Central memory CD8-positive, alpha-beta T cell (primary cell): ENCODE data around the gene APOL2.
"Not testable (repeated sequence)": the region's sequence is repeated elsewhere in the genome, so short reads cannot be mapped to it uniquely, and the experiment has no call there.

Source experiments
- ATAC-seq: fragments of 150-1000 bp; cut with Tn5 transposase; replicated peaks from 2 replicates; pipeline ENCODE4 v1.10.0; 2022; ENCODE audit warnings: mild to moderate bottlenecking, moderate FRiP score, moderate number of reproducible peaks; ENCODE audit not compliant: poor library complexity, severe bottlenecking; ENCODE audit errors: extremely low read depth
- DNase-seq, 2 donors: peaks; one replicate each; pipeline ENCODE4 v3.0.0; 2021; ENCODE audit warnings: low spot score in 2 of 2
- H3K27ac Mint-ChIP-seq: one replicate; pipeline ENCODE4 v1.8.0; 2022; ENCODE audit warnings: low read depth, mild to moderate bottlenecking, moderate library complexity, mixed read lengths
- H3K27me3 Mint-ChIP-seq: one replicate; pipeline ENCODE4 v1.8.0; 2022; ENCODE audit warnings: mixed read lengths
- H3K36me3 Mint-ChIP-seq: one replicate; pipeline ENCODE4 v1.8.0; 2022; ENCODE audit warnings: mild to moderate bottlenecking, moderate library complexity, mixed read lengths; ENCODE audit not compliant: insufficient read depth
- H3K4me1 Mint-ChIP-seq: one replicate; pipeline ENCODE4 v1.8.0; 2022; ENCODE audit warnings: mixed read lengths
- H3K4me3 Mint-ChIP-seq: one replicate; pipeline ENCODE4 v1.8.0; 2022; ENCODE audit warnings: mild to moderate bottlenecking, moderate library complexity, mixed read lengths
- H3K9me3 Mint-ChIP-seq: one replicate; pipeline ENCODE4 v1.8.0; 2022; ENCODE audit warnings: mixed read lengths

The APOL2 gene

DNA sequence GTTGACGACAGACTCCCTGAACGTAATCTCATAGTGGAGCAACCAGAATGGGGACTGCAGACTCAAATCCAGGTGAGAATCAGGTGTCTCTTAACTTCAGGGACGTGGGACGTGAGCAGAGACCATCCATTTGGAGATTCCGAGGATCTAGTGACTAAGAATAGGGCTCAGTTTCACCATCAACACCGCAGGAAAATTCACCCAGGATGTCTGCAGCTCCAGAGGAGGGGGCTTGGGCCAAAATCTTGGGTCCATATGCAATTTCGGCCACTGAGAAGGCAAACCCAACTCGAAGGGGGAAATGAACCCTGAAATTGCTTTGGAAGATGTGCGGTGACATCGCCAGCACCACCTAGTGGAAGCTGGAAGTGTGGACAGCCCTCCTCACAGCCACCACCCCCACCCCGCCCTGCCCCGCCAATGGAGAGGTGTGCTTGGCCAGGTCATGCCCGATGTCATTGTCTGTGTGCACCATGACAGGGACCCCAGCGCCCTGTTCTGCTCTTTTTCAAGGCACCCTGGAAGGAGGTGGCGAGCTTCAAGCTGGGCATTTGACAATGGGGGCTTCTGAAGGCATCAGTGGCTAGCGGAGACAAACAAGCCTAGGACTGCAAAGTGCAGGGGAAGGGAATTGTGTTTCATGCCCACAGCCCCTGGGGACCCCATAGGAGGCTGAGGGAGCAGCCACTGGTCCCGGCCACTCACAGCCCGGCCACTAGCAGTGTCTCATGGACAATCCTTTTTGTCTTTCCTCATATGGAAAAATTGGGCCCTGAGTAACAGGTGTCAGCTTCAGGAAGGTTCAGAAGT, 38.4 kb upstream of the APOL2 start:
- Mint-ChIP-seq H3K27ac (peak overlapping the region; percentile 6), H3K36me3 (peaks cover 46% of the 10 kb centered on the region), H3K4me3 (no peak overlapping the region), H3K4me1 (peaks cover 13% of the 10 kb centered on the region), H3K27me3 (no peaks in the 10 kb centered on the region), H3K9me3 (no peaks in the 10 kb centered on the region)
- ATAC-seq: peak; percentile 82
- DNase-seq: peak; percentile 41 to 43

DNA sequence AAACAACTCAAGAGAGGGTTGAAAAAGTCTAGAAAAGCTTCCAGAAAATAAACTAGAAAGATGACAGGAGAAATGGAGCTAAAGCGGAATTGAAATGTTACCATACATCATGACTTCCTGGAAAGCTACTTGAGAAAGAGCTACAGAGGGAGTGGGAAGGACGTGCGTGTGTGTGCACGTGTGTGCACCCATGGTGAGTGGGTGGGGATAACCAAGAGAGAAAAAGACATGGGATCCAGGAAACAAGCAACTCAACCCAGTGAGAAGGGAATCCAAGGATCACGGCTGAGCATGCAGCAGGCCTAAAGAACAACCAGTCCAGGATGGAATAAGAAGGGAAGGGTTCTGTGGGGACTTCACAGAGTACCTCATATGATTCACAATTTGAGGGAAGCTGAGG, 35.2 kb upstream of the APOL2 start:
- ATAC-seq: no peak
- Mint-ChIP-seq H3K36me3 (peaks cover 20% of the 10 kb centered on the region), H3K27ac (no peak overlapping the region), H3K4me1 (peaks cover 16% of the 10 kb centered on the region), H3K27me3 (no peaks in the 10 kb centered on the region), H3K9me3 (no peaks in the 10 kb centered on the region), H3K4me3 (no peak overlapping the region)
- DNase-seq: no peak

DNA sequence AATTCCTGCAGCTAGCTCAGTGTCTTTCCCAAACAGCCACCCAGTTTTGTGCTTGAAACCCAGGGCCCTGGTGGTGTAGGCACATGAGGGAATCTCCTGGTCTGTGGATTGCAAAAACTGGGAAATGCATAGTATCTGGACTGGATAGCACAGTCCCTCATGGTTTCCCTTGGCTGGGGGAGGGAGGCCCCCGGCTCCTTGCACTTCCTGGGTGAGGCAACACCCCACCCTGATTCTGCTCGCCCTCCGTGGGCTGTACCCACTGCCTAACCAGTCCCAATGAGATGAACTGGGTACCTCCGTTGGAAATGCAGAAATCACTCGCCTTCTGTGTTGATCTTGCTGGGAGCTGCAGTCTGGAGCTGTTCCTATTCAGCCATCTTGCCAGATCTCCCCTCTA, 32.6 kb upstream of the APOL2 start:
- not testable (repeated sequence) for ATAC-seq, H3K4me3 Mint-ChIP-seq, H3K4me1 Mint-ChIP-seq, H3K9me3 Mint-ChIP-seq, H3K27me3 Mint-ChIP-seq, DNase-seq
- peak overlapping the region; percentile 32 for H3K27ac Mint-ChIP-seq
- peaks cover 23% of the 10 kb centered on the region for H3K36me3 Mint-ChIP-seq

DNA sequence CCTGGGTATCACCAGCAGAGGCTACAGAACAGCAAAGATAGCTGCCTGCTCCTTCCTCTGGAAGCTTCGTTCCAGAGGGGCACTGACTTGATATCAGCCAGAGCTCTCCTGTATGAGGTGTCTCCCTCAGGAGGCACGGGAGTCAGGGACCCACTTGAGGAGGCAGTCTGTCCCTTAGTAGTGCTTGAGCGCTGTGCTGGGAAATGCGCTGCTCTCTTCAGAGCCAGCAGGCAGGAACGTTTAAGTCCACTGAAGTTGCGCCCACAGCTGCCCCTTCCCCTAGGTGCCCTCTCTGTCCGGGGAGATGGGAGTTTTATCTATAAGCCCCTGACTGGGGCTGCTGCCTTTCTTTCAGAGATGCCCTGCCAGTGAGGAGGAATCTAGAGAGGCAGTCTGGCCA, 31.9 kb upstream of the APOL2 start:
- H3K27ac Mint-ChIP-seq, H3K4me1 Mint-ChIP-seq, DNase-seq, H3K27me3 Mint-ChIP-seq, H3K9me3 Mint-ChIP-seq, H3K4me3 Mint-ChIP-seq, ATAC-seq: not testable (repeated sequence)
- H3K36me3 Mint-ChIP-seq: peaks cover 21% of the 10 kb centered on the region

DNA sequence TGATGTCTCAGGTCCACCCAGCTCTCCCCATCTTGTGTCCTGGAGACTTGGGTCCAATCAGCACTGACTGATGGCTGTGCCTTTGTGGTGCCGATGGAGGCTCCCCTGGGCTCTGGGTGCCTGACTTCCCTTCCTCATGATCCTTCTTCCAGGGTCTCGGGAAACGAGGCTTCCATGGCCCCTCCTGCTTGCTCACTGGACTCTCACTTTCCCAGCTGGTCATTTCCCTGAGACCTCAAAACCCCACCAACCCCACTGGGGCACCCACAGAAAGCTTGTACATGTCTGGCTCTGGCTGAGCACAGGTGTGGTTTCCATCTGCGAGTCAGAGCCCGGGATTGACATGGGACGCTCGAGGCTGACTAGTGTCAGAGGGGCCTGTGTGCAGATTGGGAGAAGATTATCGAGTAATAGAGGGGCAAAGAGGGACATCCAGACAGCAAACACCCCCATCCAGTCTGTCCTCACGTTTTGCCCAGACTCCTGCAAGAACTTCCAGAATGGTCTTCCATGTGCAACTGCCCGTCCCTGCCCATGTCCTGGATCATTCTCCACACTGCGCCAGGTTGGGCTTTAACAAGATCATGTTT, 28.7 kb upstream of the APOL2 start:
- no peak for ATAC-seq
- H3K4me1 Mint-ChIP-seq: peaks cover 5% of the 10 kb centered on the region
- no peaks in the 10 kb centered on the region for H3K27me3 Mint-ChIP-seq
- H3K4me3 Mint-ChIP-seq: no peak overlapping the region
- no peaks in the 10 kb centered on the region for H3K9me3 Mint-ChIP-seq
- DNase-seq: no peak
- H3K36me3 Mint-ChIP-seq: peaks cover 30% of the 10 kb centered on the region
- H3K27ac Mint-ChIP-seq: no peak overlapping the region

DNA sequence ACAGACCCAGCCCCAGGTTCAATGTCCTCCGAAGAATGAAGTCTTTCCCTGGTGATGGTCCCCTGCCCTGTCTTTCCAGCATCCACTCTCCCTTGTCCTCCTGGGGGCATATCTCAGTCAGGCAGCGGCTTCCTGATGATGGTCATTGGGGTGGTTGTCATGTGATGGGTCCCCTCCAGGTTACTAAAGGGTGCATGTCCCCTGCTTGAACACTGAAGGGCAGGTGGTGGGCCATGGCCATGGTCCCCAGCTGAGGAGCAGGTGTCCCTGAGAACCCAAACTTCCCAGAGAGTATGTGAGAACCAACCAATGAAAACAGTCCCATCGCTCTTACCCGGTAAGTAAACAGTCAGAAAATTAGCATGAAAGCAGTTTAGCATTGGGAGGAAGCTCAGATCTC, 27.7 kb upstream of the APOL2 start:
- DNase-seq (no peak), ATAC-seq (no peak)
- Mint-ChIP-seq H3K27ac (no peak overlapping the region), H3K27me3 (no peaks in the 10 kb centered on the region), H3K36me3 (peaks cover 31% of the 10 kb centered on the region), H3K4me3 (no peak overlapping the region), H3K4me1 (peaks cover 5% of the 10 kb centered on the region), H3K9me3 (no peaks in the 10 kb centered on the region)

DNA sequence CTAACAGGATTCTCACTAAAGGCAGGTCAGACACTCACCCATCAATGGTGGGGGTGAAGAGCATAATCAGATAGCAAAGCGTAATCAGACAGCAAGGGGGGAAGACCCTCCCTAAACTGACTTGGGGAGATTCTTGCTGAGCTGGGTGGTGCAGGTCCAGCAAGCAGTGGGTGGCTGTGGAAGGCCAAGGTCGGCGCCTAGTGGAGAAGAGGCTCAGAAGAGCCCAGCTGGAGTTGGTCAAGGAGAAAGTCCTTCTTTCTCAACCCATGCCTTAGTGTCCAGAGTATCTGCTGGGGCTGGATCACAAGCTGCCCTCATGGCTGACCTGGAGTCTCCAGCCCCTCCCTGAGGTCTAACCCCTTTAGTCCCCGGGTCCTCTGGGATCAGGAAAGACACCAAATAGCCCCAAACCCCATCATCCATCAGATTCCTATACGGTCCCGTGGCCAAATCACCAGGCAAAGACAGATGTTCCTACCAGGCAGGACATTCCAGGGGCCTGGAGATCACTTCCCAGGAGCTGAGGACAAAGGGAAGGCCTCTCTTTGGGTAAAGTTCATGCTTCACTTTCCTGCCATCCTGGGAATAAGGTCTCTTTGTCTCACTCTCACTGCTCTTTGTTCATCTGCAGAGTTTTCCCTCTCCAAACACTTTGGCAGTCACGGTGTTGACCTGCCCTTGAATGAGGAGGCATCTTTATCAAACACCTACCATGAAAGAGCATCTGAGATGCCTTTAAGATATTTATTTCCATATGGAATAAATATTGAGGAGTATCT, 24.7 kb upstream of the APOL2 start:
- H3K9me3 Mint-ChIP-seq, H3K27me3 Mint-ChIP-seq, DNase-seq, ATAC-seq, H3K4me3 Mint-ChIP-seq, H3K4me1 Mint-ChIP-seq: not testable (repeated sequence)
- Mint-ChIP-seq H3K27ac (peak overlapping the region; percentile 41), H3K36me3 (peaks cover 48% of the 10 kb centered on the region)

DNA sequence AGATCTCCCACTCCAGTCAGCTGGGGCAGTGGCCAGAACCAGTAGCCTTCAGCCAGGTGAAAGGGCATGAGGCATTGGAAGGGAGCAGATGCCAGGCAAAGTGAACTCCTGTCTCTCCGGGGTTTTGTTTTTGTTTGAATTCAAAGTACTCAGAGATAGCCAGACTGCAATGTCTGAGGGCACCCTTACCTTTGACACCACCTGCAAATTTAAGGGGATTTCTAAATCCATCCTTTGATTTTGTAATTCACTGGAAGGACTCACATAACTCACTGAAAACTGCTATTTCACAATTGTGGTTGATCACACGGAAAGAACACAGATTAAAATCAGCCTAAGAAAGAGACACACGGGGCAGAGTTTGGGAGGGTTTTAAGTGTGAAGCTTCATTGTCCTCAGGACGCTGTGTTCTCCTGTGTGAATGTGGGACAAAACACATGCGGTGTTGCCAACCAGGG, 23.9 kb upstream of the APOL2 start:
- not testable (repeated sequence) for H3K27me3 Mint-ChIP-seq, H3K9me3 Mint-ChIP-seq, DNase-seq, H3K4me3 Mint-ChIP-seq, ATAC-seq
- Mint-ChIP-seq H3K4me1 (peaks cover 11% of the 10 kb centered on the region), H3K27ac (peak overlapping the region; percentile 41), H3K36me3 (peaks cover 53% of the 10 kb centered on the region)

DNA sequence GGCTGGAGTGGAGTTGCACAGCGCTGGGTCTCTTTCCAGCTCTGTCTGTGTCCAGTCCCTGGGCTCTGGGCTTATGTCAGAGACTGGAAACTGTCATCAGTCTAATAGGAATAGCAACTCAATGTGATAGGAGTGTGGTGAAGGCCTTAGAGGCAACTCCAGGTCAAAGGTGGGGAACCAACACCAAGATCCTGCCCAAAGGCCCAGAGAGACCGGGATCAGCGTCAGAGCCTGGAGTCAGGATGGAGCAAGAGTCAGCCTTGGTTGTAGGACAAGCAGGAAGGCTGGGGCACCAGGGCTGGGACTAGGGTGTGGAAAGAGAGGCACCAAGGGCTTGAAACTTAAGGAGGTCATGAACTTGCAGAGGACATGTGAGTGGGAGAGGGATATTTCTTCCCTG, 23.0 kb upstream of the APOL2 start:
- H3K36me3 Mint-ChIP-seq: peaks cover 51% of the 10 kb centered on the region

DNA sequence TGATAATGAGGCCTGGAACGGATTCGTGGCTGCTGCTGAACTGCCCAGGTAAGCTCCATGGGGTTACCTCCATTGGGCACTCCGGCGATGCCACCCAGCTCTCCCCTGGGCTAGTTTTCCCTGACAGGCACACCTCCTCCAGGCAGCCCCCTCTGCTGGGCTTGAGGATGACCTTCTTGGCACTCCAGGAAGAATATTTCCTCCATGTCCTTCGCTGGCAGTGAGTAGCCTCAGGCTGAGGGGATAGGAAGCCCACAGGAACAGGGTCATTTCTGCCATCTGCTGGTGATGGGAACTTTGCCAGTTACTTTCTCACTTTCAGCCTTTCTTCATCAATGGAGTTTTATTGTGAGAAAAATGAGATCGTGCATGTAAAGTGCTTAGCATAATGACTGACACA, 22.3 kb upstream of the APOL2 start:
- H3K4me3 Mint-ChIP-seq, DNase-seq, H3K27me3 Mint-ChIP-seq, H3K9me3 Mint-ChIP-seq, ATAC-seq: not testable (repeated sequence)
- H3K27ac Mint-ChIP-seq: peak overlapping the region; percentile 64
- H3K36me3 Mint-ChIP-seq: peaks cover 48% of the 10 kb centered on the region
- peaks cover 22% of the 10 kb centered on the region for H3K4me1 Mint-ChIP-seq

More for the DNA sequence above, 23.0 kb upstream of the APOL2 start:
- not testable (repeated sequence) for H3K9me3 Mint-ChIP-seq, ATAC-seq, DNase-seq, H3K27me3 Mint-ChIP-seq, H3K4me3 Mint-ChIP-seq
- peaks cover 17% of the 10 kb centered on the region for H3K4me1 Mint-ChIP-seq
- peak overlapping the region; percentile 64 for H3K27ac Mint-ChIP-seq

DNA sequence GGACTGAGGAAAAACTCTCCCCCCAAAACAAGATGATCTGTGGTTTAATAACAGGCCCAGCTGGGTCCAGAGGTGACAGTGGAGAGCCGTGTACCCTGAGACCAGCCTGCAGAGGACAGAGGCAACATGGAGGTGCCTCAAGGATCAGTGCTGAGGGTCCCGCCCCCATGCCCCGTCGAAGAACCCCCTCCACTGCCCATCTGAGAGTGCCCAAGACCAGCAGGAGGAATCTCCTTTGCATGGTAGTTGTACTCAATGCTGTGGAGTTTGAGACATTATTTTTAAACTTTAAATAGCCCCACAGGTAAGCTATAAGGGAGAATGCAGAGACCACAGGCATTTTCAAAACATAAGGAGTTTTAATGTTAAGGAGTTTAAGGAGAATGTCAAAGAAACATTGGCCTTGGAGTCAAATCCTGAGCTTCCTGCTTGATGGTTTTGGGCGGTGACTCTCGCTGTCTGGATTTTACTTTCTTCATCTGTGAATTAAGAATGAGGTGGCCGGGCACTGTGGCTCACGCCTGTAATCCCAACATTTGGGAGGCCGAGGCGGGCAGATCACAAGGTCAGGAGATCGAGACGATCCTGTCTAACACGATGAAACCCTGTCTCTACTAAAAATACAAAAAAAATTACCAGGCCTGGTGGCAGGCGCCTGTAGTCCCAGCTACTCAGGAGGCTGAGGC, 20.4 kb upstream of the APOL2 start:
- H3K4me1 Mint-ChIP-seq: peaks cover 40% of the 10 kb centered on the region
- H3K36me3 Mint-ChIP-seq: peaks cover 48% of the 10 kb centered on the region
- no peak for ATAC-seq
- DNase-seq: no peak
- H3K27me3 Mint-ChIP-seq: no peaks in the 10 kb centered on the region
- no peak overlapping the region for H3K4me3 Mint-ChIP-seq
- no peak overlapping the region for H3K27ac Mint-ChIP-seq
- H3K9me3 Mint-ChIP-seq: no peaks in the 10 kb centered on the region
